ENCODE data around the gene TMEM154.

TMEM154 gene

GRCh38 chr4:152630324-152630723 is 49.5 kb downstream of the TMEM154 start:
- H3K27ac ChIP-seq = no peak overlapping the region
- H3K4me3 ChIP-seq (ENCODE audit: low read depth, low read length) = no peak overlapping the region
- no peaks in the 10 kb centered on the region for H3K27me3 ChIP-seq (replicated peaks)
- in situ Hi-C loops (cut with HindIII; ENCODE audit: low pct_ligation_motif_present, low sequenced_read_pairs) = no loop called here
- no peak for DNase-seq
- H3K36me3 ChIP-seq (replicated peaks) = no peaks in the 10 kb centered on the region
- TF ChIP-seq CTCF (IDR thresholded peaks at IDR 0.05; ENCODE audit: low read depth, low read length, missing control alignments) = no peak

GRCh38 chr4:152629908-152630307 is 49.9 kb downstream of the TMEM154 start:
- Histone ChIP-seq H3K27ac (no peak overlapping the region), H3K4me3 (ENCODE audit: low read depth, low read length) (no peak overlapping the region), H3K36me3 (replicated peaks) (no peaks in the 10 kb centered on the region), H3K27me3 (replicated peaks) (no peaks in the 10 kb centered on the region)
- no peak for DNase-seq
- in situ Hi-C loops (cut with HindIII; ENCODE audit: low pct_ligation_motif_present, low sequenced_read_pairs) = no loop called here
- TF ChIP-seq CTCF (IDR thresholded peaks at IDR 0.05; ENCODE audit: low read depth, low read length, missing control alignments) = no peak

- H3K36me3 ChIP-seq (replicated peaks) = no peaks in the 10 kb centered on the region
These were observed 51.7 kb downstream of the TMEM154 start for GRCh38 chr4:152628128-152628527.

GRCh38 chr4:152626790-152627189 is 53.0 kb downstream of the TMEM154 start:
- no peak for TF ChIP-seq CTCF (IDR thresholded peaks at IDR 0.05; ENCODE audit: low read depth, low read length, missing control alignments)
- in situ Hi-C loops (cut with HindIII; ENCODE audit: low pct_ligation_motif_present, low sequenced_read_pairs) = no loop called here
- no peak overlapping the region for H3K4me3 ChIP-seq (ENCODE audit: low read depth, low read length)
- H3K27ac ChIP-seq = no peak overlapping the region
- no peak for DNase-seq
- H3K36me3 ChIP-seq (replicated peaks) = no peaks in the 10 kb centered on the region
- H3K27me3 ChIP-seq (replicated peaks) = no peaks in the 10 kb centered on the region

More at GRCh38 chr4:152628128-152628527, 51.7 kb downstream of the TMEM154 start:
- no peak for TF ChIP-seq CTCF (IDR thresholded peaks at IDR 0.05; ENCODE audit: low read depth, low read length, missing control alignments)
- H3K27ac ChIP-seq = no peak overlapping the region
- no peaks in the 10 kb centered on the region for H3K27me3 ChIP-seq (replicated peaks)
- in situ Hi-C loops (cut with HindIII; ENCODE audit: low pct_ligation_motif_present, low sequenced_read_pairs) = no loop called here
- DNase-seq = no peak
- H3K4me3 ChIP-seq (ENCODE audit: low read depth, low read length) = no peak overlapping the region

GRCh38 chr4:152620915-152621314 is 58.9 kb downstream of the TMEM154 start:
- no peak for DNase-seq
- TF ChIP-seq CTCF (IDR thresholded peaks at IDR 0.05; ENCODE audit: low read depth, low read length, missing control alignments) = no peak
- in situ Hi-C loops (cut with HindIII; ENCODE audit: low pct_ligation_motif_present, low sequenced_read_pairs) = no loop called here
- Histone ChIP-seq H3K4me3 (ENCODE audit: low read depth, low read length) (no peak overlapping the region), H3K27me3 (replicated peaks) (no peaks in the 10 kb centered on the region), H3K27ac (no peak overlapping the region), H3K36me3 (replicated peaks) (no peaks in the 10 kb centered on the region)

GRCh38 chr4:152620218-152620617 is 59.6 kb downstream of the TMEM154 start:
- in situ Hi-C loops (cut with HindIII; ENCODE audit: low pct_ligation_motif_present, low sequenced_read_pairs) = no loop called here
- H3K4me3 ChIP-seq (ENCODE audit: low read depth, low read length) = no peak overlapping the region
- H3K27ac ChIP-seq = no peak overlapping the region

More at GRCh38 chr4:152620218-152620617, 59.6 kb downstream of the TMEM154 start:
- no peak for TF ChIP-seq CTCF (IDR thresholded peaks at IDR 0.05; ENCODE audit: low read depth, low read length, missing control alignments)
- Histone ChIP-seq H3K36me3 (replicated peaks) (no peaks in the 10 kb centered on the region), H3K27me3 (replicated peaks) (no peaks in the 10 kb centered on the region)
- no peak for DNase-seq
